Measurements from ENCODE around the gene DFFB. TPM values are rescaled to one million over a fixed set of nuclear protein-coding genes. Genes with fewer than 3 reads are reported as not detected.

Gene DFFB
- total and polyA plus RNA-seq, 2 of the 13 experiments (the other 11 are each of a cell fraction or from before 2014, with no cell fraction given): 4.6 to 9.3 TPM

GRCh38 chr1:3838788-3839187, 18.5 kb upstream of the DFFB start:
- TF ChIP-seq PCBP2 (optimal IDR thresholded peaks at IDR 0.05; ENCODE audit: low read depth, low read length, poor library complexity, severe bottlenecking) (no peak), ZBTB39 (CRISPR knock-in tag; IDR thresholded peaks at IDR 0.05) (no peak), CEBPB (IDR thresholded peaks at IDR 0.05; ENCODE audit: borderline replicate concordance, low read depth, low read length) (no peak), PHF20 (CRISPR knock-in tag; IDR thresholded peaks at IDR 0.05) (no peak), JDP2 (CRISPR knock-in tag; IDR thresholded peaks at IDR 0.05; ENCODE audit: borderline replicate concordance) (no peak), RBAK (CRISPR knock-in tag; IDR thresholded peaks at IDR 0.05) (no peak), MNT (IDR thresholded peaks at IDR 0.05) (no peak), ZSCAN5A (CRISPR knock-in tag; IDR thresholded peaks at IDR 0.05; ENCODE audit: borderline replicate concordance) (no peak), HNRNPK (IDR thresholded peaks at IDR 0.05; ENCODE audit: low read depth, low read length, poor library complexity, severe bottlenecking) (no peak)
- FAIRE-seq (no peak), DNase-seq (ENCODE audit: low spot score) (no peak), ATAC-seq (no peak)
- H3K4me3 ChIP-seq (replicated peaks in 1 of 3; ENCODE audit: insufficient read depth in 1 of 3, low read depth in 2 of 3, low read length in 3 of 3): no peak overlapping the region
- no TSS peak for BruUV-seq (replicated peaks)
- in situ Hi-C loops (cut with HindIII; ENCODE audit: extremely low pct_ligation_motif_present, low pct_unique_long_range_greater_than_20kb): no loop called here
- WGBS (ENCODE audit: low lambda C conversion rate): 97% methylated on average over 11 of the region's 11 CpGs
- no peak overlapping the region for H2AFZ ChIP-seq (ENCODE audit: low read length)
- ChIA-PET CTCF (ENCODE audit: low intra/inter-chr PET ratio, low total read pairs) (no interaction called here), POLR2A (no interaction called here)
- H3K36me3 ChIP-seq (replicated peaks in 1 of 2; ENCODE audit: control insufficient read depth in 1 of 2, insufficient read depth in 2 of 2, low read length in 2 of 2): peaks cover 14 to 43% of the 10 kb centered on the region in 2 experiments
- no peak overlapping the region for H3K27ac ChIP-seq (ENCODE audit: extremely low read length, insufficient read depth, low read length)
- H3K27me3 ChIP-seq (ENCODE audit: control insufficient read depth in 1 of 2, insufficient read depth in 2 of 2, low read length in 2 of 2): no peaks in the 10 kb centered on the region
- no peaks in the 10 kb centered on the region for H4K20me1 ChIP-seq (ENCODE audit: insufficient read depth, low read length)
- H3K4me1 ChIP-seq (ENCODE audit: insufficient read depth, low read length): no peaks in the 10 kb centered on the region
- peaks cover 10% of the 10 kb centered on the region for H3K9me3 ChIP-seq (ENCODE audit: low read length)
- no peaks in the 10 kb centered on the region for H3K79me2 ChIP-seq (ENCODE audit: insufficient read depth, low read length)
- H3K4me2 ChIP-seq (ENCODE audit: low read depth, low read length): no peak overlapping the region
- intact Hi-C loops (cut with micrococcal nuclease; ENCODE audit: unreplicated experiment): no loop called here
- H3K9ac ChIP-seq (ENCODE audit: insufficient read depth, low read depth, low read length): no peak overlapping the region

All from HepG2 (cell line).